OCI-LY1 (cell line): ENCODE data around the gene COL7A1.

Experiments used
- CTCF ChIP-seq: fragments of 200-600 bp; sonication (generic), shearing (Covaris generic); IDR thresholded peaks from 2 replicates; pipeline ENCODE4 v1.5.1; 2017; ENCODE audit warnings: mild to moderate bottlenecking, antibody characterized with exemption, low read length, moderate library complexity, mixed read lengths
- EZH2 ChIP-seq: fragments of 200-600 bp; sonication (generic), shearing (Covaris generic); IDR thresholded peaks from 2 replicates; pipeline ENCODE4 v1.8.0; 2017; ENCODE audit warnings: borderline replicate concordance, mixed run types, mild to moderate bottlenecking, antibody characterized with exemption, low read length, moderate library complexity, mixed read lengths

- TF ChIP-seq CTCF (no peak), EZH2 (no peak)
These were observed 47.0 kb downstream of the COL7A1 start for GRCh38 chr3:48548126-48548525.
